NCI-H146 treated with DMSO at 0.1 percent for 48 hours (cell line): ENCODE results near the gene STOML2.

ENCODE experiments used
- DNase-seq: peaks from one replicate; lab custom pipeline; 2025; ENCODE audit not compliant: unreplicated experiment; lab: John Stamatoyannopoulos, UW

Gene STOML2

GRCh38 chr9:35108461-35108860 is 5.5 kb upstream of the STOML2 start:
- DNase-seq, result no peak

- DNase-seq, result no peak
These were observed 4.7 kb upstream of the STOML2 start for GRCh38 chr9:35107297-35108290.

DNA sequence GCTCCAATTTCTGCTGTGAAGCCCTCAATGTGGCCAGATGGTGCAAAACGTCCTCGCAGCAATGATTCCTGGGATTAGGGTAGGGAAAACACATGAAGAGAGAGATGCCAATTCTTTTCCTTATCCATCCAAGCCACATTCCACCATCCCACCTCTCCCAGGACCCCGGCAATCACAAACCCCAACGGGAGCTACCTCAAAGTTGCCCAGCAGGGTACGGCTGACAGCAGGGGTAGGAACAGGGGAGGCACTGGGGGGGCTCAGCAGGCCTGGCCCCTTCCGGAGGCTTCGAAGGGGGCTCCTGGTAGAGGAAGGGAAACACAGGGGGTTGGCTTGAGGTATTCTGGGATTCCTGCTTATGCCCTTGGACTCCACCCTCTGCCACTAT is 3.4 kb upstream of the STOML2 start:
- no peak for DNase-seq

DNA sequence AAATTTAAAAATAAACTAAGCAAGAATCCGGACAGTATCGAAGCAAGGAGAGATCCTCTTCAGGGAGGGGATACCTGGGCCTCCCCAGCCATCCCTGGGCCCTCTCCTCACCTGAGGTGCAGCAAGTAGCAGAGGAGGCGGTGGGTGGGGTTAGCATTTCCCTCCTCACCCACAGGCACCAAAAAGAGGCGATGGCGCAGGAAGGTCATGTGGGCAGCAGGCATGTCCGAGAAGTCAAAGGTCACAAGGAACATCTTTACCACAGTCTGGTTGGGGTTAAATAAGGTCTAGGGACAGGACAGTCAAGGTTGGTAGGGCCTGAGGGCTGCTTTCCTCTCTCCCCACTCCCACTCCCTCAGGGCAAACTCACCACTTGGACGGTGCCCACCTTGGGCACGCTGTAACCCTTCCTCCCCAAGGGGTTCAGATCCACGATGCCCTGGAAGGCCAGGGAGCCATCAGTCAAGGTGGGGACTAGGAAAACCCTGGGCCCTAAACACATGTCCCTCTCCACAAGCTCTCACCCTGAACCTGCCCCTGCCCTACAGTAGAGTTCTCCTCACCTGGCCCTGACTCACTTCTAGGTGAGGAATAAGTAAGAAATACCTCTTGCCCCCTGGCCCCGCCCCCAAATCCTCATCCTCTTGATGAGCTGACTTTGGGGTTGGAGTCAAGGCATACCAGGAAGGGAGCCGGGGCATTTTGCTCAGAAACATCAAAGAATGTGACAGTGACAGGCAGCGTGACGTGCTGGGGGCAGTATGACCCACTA is 2.8 kb upstream of the STOML2 start:
- no peak for DNase-seq

DNA sequence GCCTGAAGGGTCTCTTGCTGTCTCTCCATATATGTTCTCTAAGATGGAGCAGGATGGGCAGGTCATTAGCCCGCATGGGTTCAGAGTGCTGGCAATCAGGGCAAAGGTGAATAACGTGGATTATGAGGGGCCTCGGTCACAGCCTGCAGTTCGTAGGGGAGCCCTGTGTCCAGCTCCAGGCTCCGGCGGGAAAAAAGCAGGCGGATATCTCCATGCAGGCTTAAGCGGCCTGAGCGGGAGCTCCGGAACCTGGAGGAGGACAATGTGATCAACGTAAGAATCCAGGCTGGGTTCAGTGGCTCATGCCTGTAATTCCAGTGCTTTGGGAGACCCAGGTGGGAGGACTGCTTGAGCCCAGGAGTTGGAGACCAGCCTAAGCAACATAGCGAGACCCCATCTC is 2.2 kb upstream of the STOML2 start:
- DNase-seq, result no peak

- DNase-seq, result no peak
These were observed 1.7 kb upstream of the STOML2 start for GRCh38 chr9:35104586-35104985.

GRCh38 chr9:35103660-35104191 is 795 bp upstream of the STOML2 start:
- DNase-seq, result no peak

DNA sequence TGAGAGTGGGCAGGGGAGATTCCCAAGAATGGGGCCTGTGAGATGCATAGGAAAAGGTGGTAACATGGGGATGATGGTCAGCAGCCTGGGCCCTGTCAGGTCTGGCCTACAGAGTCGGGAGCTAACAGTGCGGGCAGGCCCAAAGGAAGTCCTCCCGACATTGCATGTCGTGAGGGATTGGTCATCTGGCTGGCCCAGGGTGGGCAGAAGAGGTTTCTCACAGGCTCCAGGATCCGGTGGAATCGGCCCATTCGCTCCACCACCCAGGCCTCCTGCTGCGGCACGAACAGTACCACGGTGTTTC is 514 bp downstream of the STOML2 start:
- no peak for DNase-seq

DNA sequence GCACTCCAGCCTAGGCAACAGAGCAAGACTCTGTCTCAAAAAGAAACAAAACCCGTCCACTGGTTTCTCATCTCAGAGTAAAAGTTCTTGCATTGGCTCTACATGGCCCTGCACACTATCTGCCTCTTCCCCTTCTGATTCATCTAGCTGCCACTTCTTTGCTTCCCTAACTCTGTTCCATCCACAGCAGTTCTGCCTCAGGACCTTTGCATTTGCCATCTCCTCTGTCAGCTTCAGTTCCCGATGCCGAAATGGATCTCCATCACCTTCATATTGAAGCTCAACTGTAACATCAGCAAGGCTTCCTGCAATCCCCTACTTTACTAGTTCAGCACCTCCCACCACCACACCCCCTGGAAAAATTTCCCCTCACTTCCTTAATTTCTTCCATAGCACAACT is 5.4 kb downstream of the STOML2 start:
- no peak for DNase-seq

DNA sequence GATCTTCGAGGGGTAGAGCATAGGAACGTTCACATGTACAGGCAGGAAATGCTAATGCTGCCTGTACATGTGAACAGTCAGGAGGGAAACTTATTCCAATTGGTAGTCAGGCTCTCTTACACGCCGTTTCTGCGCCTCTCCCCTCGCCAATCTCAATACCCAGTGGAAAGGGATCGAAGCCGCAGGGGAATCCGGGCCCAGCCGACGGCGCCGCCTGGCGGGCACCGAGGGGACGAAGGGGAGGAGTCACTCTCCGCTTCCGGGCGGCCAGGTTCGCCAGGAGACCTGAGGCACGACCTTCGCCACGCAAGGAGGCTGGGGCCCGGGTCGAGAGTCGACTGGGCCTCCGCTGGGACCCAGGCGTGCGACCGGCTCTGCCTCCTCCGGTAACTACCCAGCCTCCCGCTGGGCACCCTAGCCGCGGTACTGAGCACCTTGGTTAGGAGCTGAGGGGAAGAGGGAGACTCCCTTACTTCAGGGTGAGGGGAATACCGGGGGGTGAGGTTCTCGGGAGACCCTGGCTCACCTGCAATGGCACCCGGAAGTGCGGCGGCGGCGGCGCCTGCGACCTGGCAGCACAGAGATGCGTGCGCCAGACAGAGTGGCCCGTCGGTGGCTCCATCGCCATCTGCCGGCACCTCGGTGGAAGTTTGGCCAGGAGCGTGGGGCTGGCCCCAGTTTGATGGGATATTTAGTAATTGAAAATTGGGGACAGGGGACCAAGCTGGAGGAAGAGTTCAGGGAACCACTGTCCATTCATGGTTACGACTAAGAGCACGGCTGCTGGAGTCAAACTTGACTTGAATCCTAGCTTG is 6.7 kb downstream of the STOML2 start, which contains the start of gene PIGO:
Gene PIGO (minus strand): TSS at position 557 of the 815 bp plus-strand sequence. CDS start 1,026 bp downstream, outside the sequence.
- peak; percentile 80 for DNase-seq

- no peak for DNase-seq
These were observed 11.4 kb downstream of the STOML2 start for GRCh38 chr9:35091536-35091935.

DNA sequence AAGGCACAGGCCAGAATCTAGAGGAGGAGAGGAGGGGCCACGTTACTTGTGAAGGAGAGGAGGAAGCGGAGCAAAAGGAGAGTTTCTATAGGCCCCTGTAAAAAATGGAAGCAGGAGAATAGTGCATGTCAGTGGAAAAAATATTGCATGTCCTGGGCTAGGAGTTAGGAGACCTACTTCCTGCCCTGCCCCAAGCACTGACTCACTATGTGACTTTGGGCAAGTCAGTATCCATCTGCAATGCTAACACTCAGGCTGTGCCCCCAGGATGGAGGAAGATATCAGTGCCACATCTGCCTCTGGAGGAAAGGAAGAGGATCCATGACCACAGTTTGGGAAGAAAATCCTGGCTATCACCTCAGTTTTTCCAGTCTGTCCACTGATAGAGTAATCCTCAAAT is 13.5 kb downstream of the STOML2 start:
- DNase-seq, result no peak

GRCh38 chr9:35085078-35085477 is 17.9 kb downstream of the STOML2 start:
- no peak for DNase-seq

DNA sequence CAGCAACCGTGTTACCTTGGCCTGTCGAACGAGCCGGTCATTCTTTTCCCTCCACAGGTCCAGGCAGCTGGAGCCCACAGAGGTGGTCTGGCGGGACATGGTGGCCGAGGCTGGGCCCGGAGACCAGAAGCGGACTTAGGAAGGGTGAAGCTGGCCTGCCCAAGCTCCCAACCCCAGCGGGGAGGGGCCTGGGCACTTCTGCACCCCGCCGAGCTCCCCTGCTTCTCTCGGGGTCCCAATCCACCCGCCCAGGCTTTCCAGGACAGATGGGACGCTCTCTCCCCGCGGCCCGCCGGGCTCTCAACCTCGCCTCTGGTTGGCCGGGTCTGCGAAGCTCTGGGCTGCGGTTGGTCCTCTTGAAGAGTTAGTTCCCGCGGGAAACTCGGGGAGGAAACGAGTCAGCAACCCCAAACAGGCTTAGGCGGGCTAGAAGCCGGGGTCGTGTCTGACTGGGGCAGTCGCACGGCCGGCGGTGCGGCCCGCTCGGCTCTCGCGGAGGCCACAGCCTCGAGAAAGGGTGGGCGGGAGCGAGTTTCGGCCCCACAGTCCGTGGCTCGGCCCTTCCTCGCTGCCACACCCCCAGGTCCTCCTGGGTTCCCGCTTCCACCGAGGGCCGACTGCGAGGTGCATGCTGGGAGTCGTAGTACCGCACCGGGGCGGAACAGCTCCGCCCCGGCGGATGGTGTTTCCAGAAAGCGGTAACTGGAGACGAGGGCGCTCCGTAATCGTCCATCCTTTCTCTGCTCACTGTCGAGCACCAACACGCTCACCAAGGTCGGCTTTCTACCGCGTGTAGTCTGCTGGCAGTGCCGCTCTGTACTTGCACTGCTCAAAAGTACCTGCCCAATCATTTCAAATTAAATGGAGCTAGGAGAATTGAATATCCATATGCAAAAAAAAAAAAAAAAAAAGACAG is 23.2 kb downstream of the STOML2 start, which contains the start of gene FANCG:
Gene FANCG (minus strand): TSS at position 517 of the 916 bp plus-strand sequence. CDS start 418 bp downstream, at position 99.
- DNase-seq, result peak; percentile 95

GRCh38 chr9:35079041-35079425 is 23.9 kb downstream of the STOML2 start:
- peak; percentile 42 for DNase-seq

DNA sequence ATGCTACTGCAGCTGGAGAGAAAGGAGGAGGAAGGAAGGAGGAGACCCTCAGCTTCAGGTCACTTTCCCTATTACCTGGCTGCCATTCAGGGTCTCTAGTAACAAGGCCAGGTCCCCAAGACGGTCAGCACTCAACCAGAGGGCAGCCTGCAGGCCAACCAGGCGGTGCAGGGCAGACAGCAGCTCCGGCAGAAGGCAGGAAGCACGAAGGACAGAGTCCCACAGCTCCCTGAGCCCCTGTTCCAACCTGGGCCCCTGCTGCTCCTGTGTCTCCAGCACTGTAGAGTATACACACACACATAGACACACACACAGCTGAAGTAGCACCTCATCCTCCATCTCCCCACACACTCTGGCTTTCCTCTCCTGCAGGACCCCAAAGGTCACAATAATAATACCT is 24.9 kb downstream of the STOML2 start:
- no peak for DNase-seq

DNA sequence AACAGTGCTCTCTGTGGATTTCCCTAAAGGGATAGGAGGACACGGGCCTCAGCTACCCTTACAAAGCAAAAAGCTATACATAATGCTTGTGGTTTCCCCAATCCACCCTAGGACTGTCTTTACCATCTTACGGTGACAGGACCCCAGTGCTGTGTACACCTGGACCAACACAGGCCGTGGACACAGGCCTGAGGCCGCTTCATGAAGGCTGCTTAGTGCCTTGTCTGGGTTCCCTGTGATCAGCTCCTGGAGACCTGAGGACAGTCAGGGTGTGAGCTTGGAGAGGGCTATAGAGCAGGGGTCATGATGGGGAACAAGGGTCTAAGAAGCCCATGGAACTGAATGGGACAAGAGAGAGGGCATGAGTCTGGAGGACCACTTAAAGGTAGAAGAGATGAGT is 26.1 kb downstream of the STOML2 start:
- DNase-seq, result no peak

DNA sequence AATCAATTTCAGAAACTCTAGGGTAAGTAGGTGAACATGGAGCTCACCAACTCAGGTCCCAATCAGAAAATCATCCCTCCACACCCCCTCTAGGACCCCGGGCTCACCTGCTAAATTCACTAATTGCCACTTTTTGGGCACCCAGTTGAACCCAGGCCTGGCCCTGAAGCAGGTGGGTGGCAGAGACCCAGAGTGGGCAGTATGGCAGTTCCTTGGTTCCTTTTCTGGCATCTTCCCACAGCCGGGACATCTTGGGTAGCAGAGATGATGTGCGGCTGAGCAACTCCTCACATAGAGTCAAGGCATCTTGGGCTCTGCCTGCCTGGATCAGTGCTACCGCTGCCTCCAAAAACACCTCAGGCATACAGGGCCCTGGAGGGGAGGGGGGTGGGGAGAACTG is 27.6 kb downstream of the STOML2 start:
- no peak for DNase-seq

- no peak for DNase-seq
These were observed 28.1 kb downstream of the STOML2 start for GRCh38 chr9:35074791-35075190.

DNA sequence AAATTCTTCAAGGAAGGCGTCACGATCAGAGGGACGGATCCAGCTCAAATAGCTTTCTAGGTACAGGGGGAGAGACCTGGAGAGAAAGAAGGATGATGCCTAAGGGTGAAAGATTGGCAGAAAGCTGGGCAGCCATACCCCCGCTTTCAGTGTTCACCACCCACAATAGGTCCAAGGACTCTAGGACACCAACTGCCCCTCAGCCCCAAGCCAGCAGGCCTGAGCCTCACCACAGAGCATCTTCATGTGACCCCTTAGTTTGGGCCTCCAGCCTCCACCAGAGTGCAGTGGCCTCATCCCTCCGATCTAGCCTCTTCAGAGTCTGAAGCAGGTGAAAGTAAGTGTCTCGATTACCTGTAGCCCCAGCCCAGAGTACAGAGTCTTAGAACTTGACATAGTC is 28.8 kb downstream of the STOML2 start:
- no peak for DNase-seq
